ENCODE data around the gene MTHFD1L.
"Not testable (repeated sequence)": the region's sequence is repeated elsewhere in the genome, so short reads cannot be mapped to it uniquely, and the experiment has no call there.

MTHFD1L gene

GRCh38 chr6:150865406-150866146 lies at the start of gene MTHFD1L:
Gene MTHFD1L, plus strand, starts transcription at chr6:150865702. Its CDS starts 121 bp downstream, at chr6:150865823.
- peak; percentile 91 for DNase-seq

- not testable (repeated sequence) for DNase-seq
Observed at GRCh38 chr6:150816554-150816953, 48.9 kb upstream of the MTHFD1L start.

GRCh38 chr6:150822932-150823331 lies 42.6 kb upstream of the MTHFD1L start:
- no peak for DNase-seq

- no peak for DNase-seq
Observed at GRCh38 chr6:150826788-150827187, 38.7 kb upstream of the MTHFD1L start.

GRCh38 chr6:150828107-150828506 lies 37.4 kb upstream of the MTHFD1L start:
- not testable (repeated sequence) for DNase-seq

GRCh38 chr6:150830439-150831165 lies 34.9 kb upstream of the MTHFD1L start:
- DNase-seq, result no peak

- no peak for DNase-seq
Observed at GRCh38 chr6:150831577-150831976, 33.9 kb upstream of the MTHFD1L start.

- no peak for DNase-seq
Observed at GRCh38 chr6:150835620-150836019, 29.9 kb upstream of the MTHFD1L start.

GRCh38 chr6:150840185-150840584 lies 25.3 kb upstream of the MTHFD1L start:
- DNase-seq, result no peak

GRCh38 chr6:150841189-150841588 lies 24.3 kb upstream of the MTHFD1L start:
- DNase-seq, result no peak

- no peak for DNase-seq
Observed at GRCh38 chr6:150841697-150842096, 23.8 kb upstream of the MTHFD1L start.

GRCh38 chr6:150844371-150844770 lies 21.1 kb upstream of the MTHFD1L start:
- peak; percentile 27 for DNase-seq

- DNase-seq, result no peak
Observed at GRCh38 chr6:150846641-150847040, 18.9 kb upstream of the MTHFD1L start.

- DNase-seq, result no peak
Observed at GRCh38 chr6:150848400-150848799, 17.1 kb upstream of the MTHFD1L start.

- DNase-seq, result not testable (repeated sequence)
Observed at GRCh38 chr6:150854392-150854791, 11.1 kb upstream of the MTHFD1L start.

- DNase-seq, result not testable (repeated sequence)
Observed at GRCh38 chr6:150855171-150855570, 10.3 kb upstream of the MTHFD1L start.

GRCh38 chr6:150857062-150857944 lies 8.2 kb upstream of the MTHFD1L start:
- DNase-seq, result peak; percentile 17

- DNase-seq, result no peak
Observed at GRCh38 chr6:150857945-150858308, 7.6 kb upstream of the MTHFD1L start.

GRCh38 chr6:150861448-150862168 lies 3.9 kb upstream of the MTHFD1L start:
- DNase-seq, result peak; percentile 89

- peak; percentile 12 for DNase-seq
Observed at GRCh38 chr6:150863213-150863928, 2.1 kb upstream of the MTHFD1L start.

- DNase-seq, result no peak
Observed at GRCh38 chr6:150865043-150865405, 478 bp upstream of the MTHFD1L start.
